ENCODE data around the gene COPRS. TPM values are rescaled to one million over a fixed set of nuclear protein-coding genes. Genes with fewer than 3 reads are reported as not detected.
"Not testable (repeated sequence)": the region's sequence is repeated elsewhere in the genome, so short reads cannot be mapped to it uniquely, and the experiment has no call there.

The COPRS gene
- total and polyA plus RNA-seq, 2 donors (not counting 1 experiment from before 2014, with no cell fraction given) = 12.6 to 17.1 TPM

DNA sequence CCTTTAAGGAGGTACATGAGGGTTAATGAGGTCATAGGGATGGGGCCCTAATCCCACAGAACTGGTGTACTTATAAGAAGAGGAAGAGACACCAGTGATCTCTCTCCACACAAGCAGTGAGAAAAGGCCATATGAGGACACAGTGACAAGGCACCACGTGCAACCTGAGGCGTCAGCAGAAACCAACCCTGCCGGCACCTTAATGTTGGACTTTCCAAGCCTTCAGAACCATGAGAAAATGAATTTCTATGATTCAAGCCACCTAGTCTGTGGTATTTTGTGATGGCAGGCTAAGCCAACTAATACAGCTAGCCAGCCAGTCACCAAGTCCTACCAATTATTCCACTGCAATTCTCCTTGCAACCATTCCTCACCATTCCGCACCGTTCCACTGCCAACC is 39.5 kb downstream of the COPRS start:
- Mint-ChIP-seq H3K27me3 (peaks cover 5% of the 10 kb centered on the region), H3K27ac (no peak overlapping the region), H3K9me3 (ENCODE audit: insufficient read depth) (peaks cover 3% of the 10 kb centered on the region), H3K4me3 (no peak overlapping the region), H3K4me1 (no peaks in the 10 kb centered on the region)
- no peak overlapping the region for H3K27ac ChIP-seq (ENCODE audit: low read length in 2 of 2)
- no peak overlapping the region for H3K4me3 ChIP-seq (ENCODE audit: control extremely low read depth in 1 of 5, extremely low read depth in 1 of 5, insufficient read depth in 1 of 5, low read depth in 2 of 5, low read length in 4 of 5)
- no peaks in the 10 kb centered on the region for H3K36me3 ChIP-seq (replicated peaks in 1 of 2; ENCODE audit: control extremely low read depth in 1 of 2, control insufficient read depth in 1 of 2, extremely low read depth in 1 of 2, insufficient read depth in 2 of 2, low read length in 1 of 2)
- H4K20me1 ChIP-seq (ENCODE audit: control insufficient read depth, insufficient read depth, low read length, poor library complexity, severe bottlenecking) = no peaks in the 10 kb centered on the region
- TF ChIP-seq EZH2 (IDR thresholded peaks at IDR 0.05; ENCODE audit: borderline replicate concordance, insufficient read depth, low read depth, low read length, poor library complexity, severe bottlenecking) = no peak
- TF ChIP-seq, protein P1, sequence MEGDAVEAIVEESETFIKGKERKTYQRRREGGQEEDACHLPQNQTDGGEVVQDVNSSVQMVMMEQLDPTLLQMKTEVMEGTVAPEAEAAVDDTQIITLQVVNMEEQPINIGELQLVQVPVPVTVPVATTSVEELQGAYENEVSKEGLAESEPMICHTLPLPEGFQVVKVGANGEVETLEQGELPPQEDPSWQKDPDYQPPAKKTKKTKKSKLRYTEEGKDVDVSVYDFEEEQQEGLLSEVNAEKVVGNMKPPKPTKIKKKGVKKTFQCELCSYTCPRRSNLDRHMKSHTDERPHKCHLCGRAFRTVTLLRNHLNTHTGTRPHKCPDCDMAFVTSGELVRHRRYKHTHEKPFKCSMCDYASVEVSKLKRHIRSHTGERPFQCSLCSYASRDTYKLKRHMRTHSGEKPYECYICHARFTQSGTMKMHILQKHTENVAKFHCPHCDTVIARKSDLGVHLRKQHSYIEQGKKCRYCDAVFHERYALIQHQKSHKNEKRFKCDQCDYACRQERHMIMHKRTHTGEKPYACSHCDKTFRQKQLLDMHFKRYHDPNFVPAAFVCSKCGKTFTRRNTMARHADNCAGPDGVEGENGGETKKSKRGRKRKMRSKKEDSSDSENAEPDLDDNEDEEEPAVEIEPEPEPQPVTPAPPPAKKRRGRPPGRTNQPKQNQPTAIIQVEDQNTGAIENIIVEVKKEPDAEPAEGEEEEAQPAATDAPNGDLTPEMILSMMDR (IDR thresholded peaks at IDR 0.05) = no peak
- 100% methylated on average over 4 of the region's 5 CpGs for WGBS (ENCODE audit: insufficient coverage)
- no peak overlapping the region for H2AFZ ChIP-seq (ENCODE audit: insufficient read depth, low read depth, low read length, poor library complexity, severe bottlenecking)
- DNase-seq (no peak), ATAC-seq (ENCODE audit: low read depth) (no peak)
- no peaks in the 10 kb centered on the region for H3K79me2 ChIP-seq (ENCODE audit: control insufficient read depth, insufficient read depth, low read length)
- CTCF ChIA-PET = no interaction called here
- no peak overlapping the region for H3K9ac ChIP-seq (ENCODE audit: low read length)
- no peak overlapping the region for H3K4me2 ChIP-seq (replicated peaks; ENCODE audit: low read depth, low read length, poor library complexity, severe bottlenecking)
- POLR2A ChIA-PET = no interaction called here
- H3K9me3 ChIP-seq (ENCODE audit: control extremely low read depth in 1 of 3, control insufficient read depth in 2 of 3, insufficient read depth in 1 of 3, low read length in 2 of 3) = peaks cover 0 to 3% (median 0%) of the 10 kb centered on the region in 3 donors
- H3K27me3 ChIP-seq (replicated peaks in 1 of 4; ENCODE audit: control extremely low read depth in 1 of 4, control insufficient read depth in 3 of 4, insufficient read depth in 4 of 4, low read length in 3 of 4) = peaks cover 0 to under 1% (median 0%) of the 10 kb centered on the region in 4 experiments
- intact Hi-C loops (cut with micrococcal nuclease) = no loop called here
- no peaks in the 10 kb centered on the region for H3K4me1 ChIP-seq (ENCODE audit: control insufficient read depth in 2 of 2, insufficient read depth in 2 of 2, low read length in 2 of 2)

GRCh38 chr17:31818863-31819262 is 40.2 kb downstream of the COPRS start:
- H3K4me3 ChIP-seq (ENCODE audit: control extremely low read depth in 1 of 5, extremely low read depth in 1 of 5, insufficient read depth in 1 of 5, low read depth in 2 of 5, low read length in 4 of 5); H3K36me3 ChIP-seq (replicated peaks in 1 of 2; ENCODE audit: control extremely low read depth in 1 of 2, control insufficient read depth in 1 of 2, extremely low read depth in 1 of 2, insufficient read depth in 2 of 2, low read length in 1 of 2); H3K27me3 Mint-ChIP-seq; H3K9me3 Mint-ChIP-seq (ENCODE audit: insufficient read depth); H3K4me1 Mint-ChIP-seq; CTCF ChIA-PET; H3K9me3 ChIP-seq (ENCODE audit: control extremely low read depth in 1 of 3, control insufficient read depth in 2 of 3, insufficient read depth in 1 of 3, low read length in 2 of 3); H3K4me2 ChIP-seq (replicated peaks; ENCODE audit: low read depth, low read length, poor library complexity, severe bottlenecking); POLR2A ChIA-PET; H3K4me3 Mint-ChIP-seq; H2AFZ ChIP-seq (ENCODE audit: insufficient read depth, low read depth, low read length, poor library complexity, severe bottlenecking); H3K27ac ChIP-seq (ENCODE audit: low read length in 2 of 2); H3K4me1 ChIP-seq (ENCODE audit: control insufficient read depth in 2 of 2, insufficient read depth in 2 of 2, low read length in 2 of 2); ATAC-seq (ENCODE audit: low read depth); H3K79me2 ChIP-seq (ENCODE audit: control insufficient read depth, insufficient read depth, low read length); H4K20me1 ChIP-seq (ENCODE audit: control insufficient read depth, insufficient read depth, low read length, poor library complexity, severe bottlenecking); H3K27ac Mint-ChIP-seq; intact Hi-C loops (cut with micrococcal nuclease); H3K9ac ChIP-seq (ENCODE audit: low read length); H3K27me3 ChIP-seq (replicated peaks in 1 of 4; ENCODE audit: control extremely low read depth in 1 of 4, control insufficient read depth in 3 of 4, insufficient read depth in 4 of 4, low read length in 3 of 4); DNase-seq: not testable (repeated sequence)
- WGBS (ENCODE audit: insufficient coverage) = 93% methylated on average over 5 of the region's 7 CpGs
